Sigmoid colon (tissue), 7 donors: ENCODE measurements around the gene FCN2. TPM values are rescaled to one million over a fixed set of nuclear protein-coding genes. Genes with fewer than 3 reads are reported as not detected.

Source experiments
- DNase-seq: peaks from one replicate; pipeline ENCODE4 v3.0.0-alpha.2; 2019
- H3K27ac ChIP-seq, 4 donors: fragments of 200-600 bp; sonication (generic); one replicate each; pipeline ENCODE4 v1.5.1; 2016 to 2019; ENCODE audit warnings: mild to moderate bottlenecking in 1 of 4
- H3K27me3 ChIP-seq, 3 donors: fragments of 200-600 bp; sonication (generic); one replicate each; pipeline ENCODE4 v1.5.1; 2019; ENCODE audit warnings: mild to moderate bottlenecking in 1 of 3
- H3K36me3 ChIP-seq, 4 donors: fragments of 200-600 bp; sonication (generic); one replicate each; pipeline ENCODE4 v1.5.1; 2016 to 2019
- H3K4me1 ChIP-seq, 4 donors: fragments of 200-600 bp; sonication (generic); one replicate each; pipeline ENCODE4 v1.5.1; 2017 to 2019
- H3K4me3 ChIP-seq, 4 donors: fragments of 200-600 bp; sonication (generic); one replicate each; pipeline ENCODE4 v1.5.1; 2017 to 2019; ENCODE audit warnings: mild to moderate bottlenecking in 2 of 4, moderate library complexity in 1 of 4
- H3K9me3 ChIP-seq, 4 donors: fragments of 200-600 bp in 3 of 4; sonication (generic) in 3 of 4; one replicate each; pipeline versions ENCODE4 v1.5.1 to v1.6.1; 2013 to 2019
- EP300 ChIP-seq, 4 donors: sonication (generic); formaldehyde crosslinking; IDR thresholded peaks; one replicate each; pipeline ENCODE4 v1.6.1; 2017; ENCODE audit warnings: antibody characterized with exemption in 4 of 4
- POLR2A ChIP-seq, 2 donors: fragments of 450-650 bp; IDR thresholded peaks; one replicate each; pipeline ENCODE4 v1.6.1; 2016; ENCODE audit warnings: antibody characterized with exemption in 2 of 2, mild to moderate bottlenecking in 2 of 2, moderate library complexity in 2 of 2
- POLR2AphosphoS5 ChIP-seq, 4 donors: sonication (generic); formaldehyde crosslinking; IDR thresholded peaks; one replicate each; pipeline ENCODE4 v1.6.1; 2017; ENCODE audit warnings: antibody characterized with exemption in 4 of 4
- WGBS, 2 donors: extraction: QIAGEN DNeasy Blood & Tissue Kit; methylation state at CpG; one replicate each; pipeline ENCODE4 v1.1.7; 2013; 5-methylcytosine and 5-hydroxymethylcytosine counted together
- intact Hi-C: fragments of 100-400 bp; cut with DNase I; formaldehyde crosslinking; loops from one replicate; pipeline ENCODE4 v1.15.1; 2023
- polyA plus RNA-seq, 3 donors: library from polyadenylated mRNA; stranded (reverse); fragments of 200-250 nt; gene quantifications; one replicate each; pipeline ENCODE4 v1.2.3, GENCODE V29; 2013
- total RNA-seq, 4 donors: library from RNA; depleted of rRNA; stranded (reverse); fragments of >200 nt; gene quantifications; one replicate each; pipeline ENCODE4 v1.1.0, GENCODE V29; 2016
- TF ChIP-seq, protein P1 (sequence below), 4 experiments: fragments of 450-650 bp in 3 of 4; fragments of 200-600 bp in 1 of 4; IDR thresholded peaks; one replicate each; pipeline ENCODE4 v1.5.1; 2016 to 2019; ENCODE audit warnings: antibody characterized with exemption in 4 of 4, mild to moderate bottlenecking in 3 of 4, moderate library complexity in 2 of 4
- donor health status: healthy with polysubstance abuse.
- donor health status: Bipolar disorder and iron deficiency.
- donor health status: healthy.

Gene FCN2
- total and polyA plus RNA-seq, 7 donors, result 0.12 TPM; not detected in 6

GRCh38 chr9:134885679-134886412, 5.2 kb downstream of the FCN2 start:
- Histone ChIP-seq H3K27me3 (no peaks in the 10 kb centered on the region), H3K4me3 (no peak overlapping the region), H3K4me1 (no peaks in the 10 kb centered on the region), H3K9me3 (no peaks in the 10 kb centered on the region), H3K27ac (no peak overlapping the region), H3K36me3 (no peaks in the 10 kb centered on the region)
- DNase-seq, result no peak
- TF ChIP-seq POLR2AphosphoS5 (IDR thresholded peaks at IDR 0.05) (no peak), EP300 (IDR thresholded peaks at IDR 0.05) (no peak), POLR2A (IDR thresholded peaks at IDR 0.05) (no peak)
- TF ChIP-seq, protein P1, sequence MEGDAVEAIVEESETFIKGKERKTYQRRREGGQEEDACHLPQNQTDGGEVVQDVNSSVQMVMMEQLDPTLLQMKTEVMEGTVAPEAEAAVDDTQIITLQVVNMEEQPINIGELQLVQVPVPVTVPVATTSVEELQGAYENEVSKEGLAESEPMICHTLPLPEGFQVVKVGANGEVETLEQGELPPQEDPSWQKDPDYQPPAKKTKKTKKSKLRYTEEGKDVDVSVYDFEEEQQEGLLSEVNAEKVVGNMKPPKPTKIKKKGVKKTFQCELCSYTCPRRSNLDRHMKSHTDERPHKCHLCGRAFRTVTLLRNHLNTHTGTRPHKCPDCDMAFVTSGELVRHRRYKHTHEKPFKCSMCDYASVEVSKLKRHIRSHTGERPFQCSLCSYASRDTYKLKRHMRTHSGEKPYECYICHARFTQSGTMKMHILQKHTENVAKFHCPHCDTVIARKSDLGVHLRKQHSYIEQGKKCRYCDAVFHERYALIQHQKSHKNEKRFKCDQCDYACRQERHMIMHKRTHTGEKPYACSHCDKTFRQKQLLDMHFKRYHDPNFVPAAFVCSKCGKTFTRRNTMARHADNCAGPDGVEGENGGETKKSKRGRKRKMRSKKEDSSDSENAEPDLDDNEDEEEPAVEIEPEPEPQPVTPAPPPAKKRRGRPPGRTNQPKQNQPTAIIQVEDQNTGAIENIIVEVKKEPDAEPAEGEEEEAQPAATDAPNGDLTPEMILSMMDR (IDR thresholded peaks at IDR 0.05), result no peak
- intact Hi-C loops, result no loop called here
- 71 to 88% methylated on average over 24 of the region's 24 CpGs for WGBS, 2 donors

DNA sequence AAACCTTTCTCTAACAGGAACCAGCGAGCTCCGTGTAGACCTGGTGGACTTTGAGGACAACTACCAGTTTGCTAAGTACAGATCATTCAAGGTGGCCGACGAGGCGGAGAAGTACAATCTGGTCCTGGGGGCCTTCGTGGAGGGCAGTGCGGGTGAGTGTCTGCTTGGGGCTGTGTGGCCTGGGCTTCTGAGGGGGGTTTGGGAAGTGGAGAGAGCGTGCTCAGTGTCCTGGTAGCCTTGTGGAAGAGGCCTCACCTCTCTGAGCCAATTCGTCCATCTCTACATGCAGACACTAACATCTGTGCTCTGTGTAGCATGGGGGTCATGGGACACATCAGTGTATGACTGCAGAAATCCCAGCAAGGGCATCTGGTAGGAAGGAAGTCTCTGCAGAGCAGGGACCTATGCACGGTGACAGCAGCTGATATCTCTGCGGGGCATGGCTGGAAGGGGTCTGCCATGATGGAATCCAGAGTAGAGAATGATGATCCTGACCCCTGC, 5.9 kb downstream of the FCN2 start:
- WGBS, 2 donors, result 81 to 86% methylated on average over 11 of the region's 11 CpGs
- intact Hi-C loops, result no loop called here
- no peaks in the 10 kb centered on the region for H3K4me1 ChIP-seq
- no peak for TF ChIP-seq POLR2AphosphoS5 (IDR thresholded peaks at IDR 0.05)
- no peaks in the 10 kb centered on the region for H3K9me3 ChIP-seq
- H3K27me3 ChIP-seq, result no peaks in the 10 kb centered on the region
- DNase-seq, result no peak
- H3K27ac ChIP-seq, result no peak overlapping the region
- H3K4me3 ChIP-seq, result no peak overlapping the region
- H3K36me3 ChIP-seq, result no peaks in the 10 kb centered on the region

GRCh38 chr9:134887219-134887618, 6.6 kb downstream of the FCN2 start:
- H3K27me3 ChIP-seq, result no peaks in the 10 kb centered on the region
- 84 to 91% methylated on average over 10 of the region's 10 CpGs for WGBS, 2 donors
- no peak for DNase-seq
- no peaks in the 10 kb centered on the region for H3K9me3 ChIP-seq
- no peak overlapping the region for H3K27ac ChIP-seq
- no peaks in the 10 kb centered on the region for H3K36me3 ChIP-seq
- no peak overlapping the region for H3K4me3 ChIP-seq
- TF ChIP-seq POLR2AphosphoS5 (IDR thresholded peaks at IDR 0.05), result no peak
- H3K4me1 ChIP-seq, result no peaks in the 10 kb centered on the region
- intact Hi-C loops, result no loop called here

DNA sequence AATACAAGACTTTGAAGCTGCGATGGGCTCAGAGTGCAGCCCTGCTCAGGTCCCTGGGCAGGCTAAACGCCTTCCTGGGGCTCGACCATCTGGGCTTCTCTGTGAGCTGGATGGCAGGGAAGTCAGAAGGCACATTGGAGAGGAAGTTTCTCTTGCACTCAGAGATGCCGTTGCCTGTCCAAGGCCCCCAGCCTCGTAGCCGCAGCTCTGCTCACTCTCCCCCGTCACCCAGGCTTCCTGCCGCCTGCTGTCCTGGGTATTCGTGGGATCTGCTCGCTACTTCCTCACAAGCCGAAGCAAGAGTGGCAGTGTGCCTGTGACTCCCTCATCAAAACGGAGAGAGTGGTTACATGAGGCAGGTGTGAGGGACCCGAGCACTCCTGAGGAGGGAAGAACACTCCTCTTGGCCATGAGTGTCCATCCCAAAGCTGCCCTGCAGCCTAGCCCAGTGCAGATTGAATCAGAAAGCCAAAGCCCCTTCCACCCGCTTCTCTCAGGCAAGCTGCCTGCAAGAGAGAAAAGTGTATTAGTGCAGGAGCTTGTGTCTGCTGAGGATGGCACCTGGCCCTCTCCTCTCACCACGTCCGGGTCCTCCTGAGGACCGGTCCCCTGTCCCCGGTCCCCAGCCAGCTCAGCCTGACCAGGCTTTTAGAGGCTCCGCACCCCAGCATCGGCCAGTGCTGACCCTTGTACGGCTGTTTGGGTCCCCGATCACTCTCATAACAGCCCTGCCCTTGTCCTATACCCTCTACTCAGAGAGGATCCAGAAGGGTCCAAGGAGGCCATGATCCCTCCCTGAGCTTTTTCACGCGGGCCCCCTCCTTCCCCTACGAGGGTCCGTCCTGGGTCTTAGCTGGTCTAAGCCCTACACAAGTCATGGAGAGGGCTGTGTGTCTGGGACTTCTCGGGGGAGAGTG, 7.3 kb downstream of the FCN2 start:
- 65 to 73% methylated on average over 27 of the region's 27 CpGs for WGBS, 2 donors
- no peaks in the 10 kb centered on the region for H3K27me3 ChIP-seq
- no peak for DNase-seq
- intact Hi-C loops, result no loop called here
- H3K36me3 ChIP-seq, result no peaks in the 10 kb centered on the region
- no peaks in the 10 kb centered on the region for H3K4me1 ChIP-seq
- TF ChIP-seq POLR2A (IDR thresholded peaks at IDR 0.05), result no peak
- TF ChIP-seq EP300 (IDR thresholded peaks at IDR 0.05), result no peak
- no peak for TF ChIP-seq POLR2AphosphoS5 (IDR thresholded peaks at IDR 0.05)
- TF ChIP-seq, protein P1 (IDR thresholded peaks at IDR 0.05), result no peak
- H3K4me3 ChIP-seq, result no peak overlapping the region
- no peaks in the 10 kb centered on the region for H3K9me3 ChIP-seq
- no peak overlapping the region for H3K27ac ChIP-seq

DNA sequence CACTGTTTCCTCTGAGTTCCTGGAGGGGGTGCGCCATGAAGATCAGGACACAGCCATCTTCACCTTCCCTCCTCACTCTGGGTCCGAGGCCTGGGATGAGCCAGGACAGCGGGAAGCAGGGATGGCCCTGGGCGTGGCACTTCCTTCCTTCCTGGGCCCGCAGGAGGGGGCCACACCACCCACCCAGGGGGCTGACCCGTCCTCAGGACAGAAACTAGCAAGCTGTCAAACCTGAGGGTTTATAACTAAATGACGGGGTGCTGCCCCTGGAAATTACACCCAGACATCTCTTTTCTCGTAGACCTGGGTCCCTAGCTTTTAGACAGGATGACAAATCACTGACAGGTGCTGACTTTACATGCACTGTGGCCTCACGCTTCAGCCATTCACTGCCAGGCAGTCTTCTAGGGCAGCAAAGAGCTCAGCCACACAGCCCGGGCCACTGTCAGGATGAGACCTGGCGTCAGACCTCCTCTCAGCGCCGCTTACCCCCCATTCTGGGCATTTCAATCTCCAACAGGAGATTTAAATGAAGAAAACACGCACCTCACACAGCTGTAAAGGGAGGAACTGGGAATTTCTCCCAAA, 8.1 kb downstream of the FCN2 start:
- Histone ChIP-seq H3K9me3 (no peaks in the 10 kb centered on the region), H3K27ac (no peak overlapping the region), H3K4me3 (no peak overlapping the region), H3K27me3 (no peaks in the 10 kb centered on the region), H3K4me1 (no peaks in the 10 kb centered on the region), H3K36me3 (no peaks in the 10 kb centered on the region)
- DNase-seq, result no peak
- TF ChIP-seq EP300 (IDR thresholded peaks at IDR 0.05) (no peak), POLR2AphosphoS5 (IDR thresholded peaks at IDR 0.05) (no peak), POLR2A (IDR thresholded peaks at IDR 0.05) (no peak)
- TF ChIP-seq, protein P1 (IDR thresholded peaks at IDR 0.05), result no peak
- intact Hi-C loops, result no loop called here
- WGBS, 2 donors, result 64 to 81% methylated on average over 14 of the region's 14 CpGs
